A549 (cell line): ENCODE measurements around the gene KLHDC8A.

Experiments used
- CHD4 ChIP-seq: fragments of 200-600 bp; sonication (generic); IDR thresholded peaks from 2 replicates; pipeline ENCODE4 v1.6.1; 2016; ENCODE audit warnings: antibody characterized with exemption, mild to moderate bottlenecking, borderline replicate concordance
- MAZ ChIP-seq: fragments of 150-350 bp; IDR thresholded peaks from 2 replicates; pipeline ENCODE4 v1.6.1; 2014; ENCODE audit warnings: antibody characterized with exemption, low read depth, low read length, borderline replicate concordance
- NR3C1 ChIP-seq: fragments of >200 bp; sonication (Bioruptor Twin); formaldehyde crosslinking; IDR thresholded peaks from 3 replicates; pipeline ENCODE4 v1.6.1; 2017
- POLR2A ChIP-seq: IDR thresholded peaks from 2 replicates; pipeline ENCODE4 v1.6.1; 2012; ENCODE audit warnings: mild to moderate bottlenecking, low read length
- RAD21 ChIP-seq, 2 experiments: fragments of >200 bp in 1 of 2; sonication (Bioruptor Twin) in 1 of 2; formaldehyde crosslinking in 1 of 2; IDR thresholded peaks in 1 of 2; conservative IDR thresholded peaks in 1 of 2; 2 replicates in 1 of 2; 3 replicates in 1 of 2; pipeline ENCODE4 v1.6.1; 2012 to 2018; ENCODE audit warnings: inconsistent platforms in 1 of 2
- RCOR1 ChIP-seq: fragments of 150-350 bp; IDR thresholded peaks from 2 replicates; pipeline ENCODE4 v1.6.1; 2014; ENCODE audit warnings: antibody characterized with exemption, low read length, low read depth
- TFCP2L1 ChIP-seq: fragments of 250-450 bp; sonication (Bioruptor Pico); IDR thresholded peaks from 2 replicates; pipeline ENCODE4 v1.5.0; 2021; ENCODE audit warnings: mild to moderate bottlenecking
- TF ChIP-seq, protein P1 (sequence below): IDR thresholded peaks from 2 replicates; pipeline ENCODE4 v1.6.1; 2012
- TF ChIP-seq, protein P2 (sequence below): fragments of >200 bp; sonication (Bioruptor Twin); formaldehyde crosslinking; IDR thresholded peaks from 3 replicates; pipeline ENCODE4 v1.5.1; 2016

DNA sequence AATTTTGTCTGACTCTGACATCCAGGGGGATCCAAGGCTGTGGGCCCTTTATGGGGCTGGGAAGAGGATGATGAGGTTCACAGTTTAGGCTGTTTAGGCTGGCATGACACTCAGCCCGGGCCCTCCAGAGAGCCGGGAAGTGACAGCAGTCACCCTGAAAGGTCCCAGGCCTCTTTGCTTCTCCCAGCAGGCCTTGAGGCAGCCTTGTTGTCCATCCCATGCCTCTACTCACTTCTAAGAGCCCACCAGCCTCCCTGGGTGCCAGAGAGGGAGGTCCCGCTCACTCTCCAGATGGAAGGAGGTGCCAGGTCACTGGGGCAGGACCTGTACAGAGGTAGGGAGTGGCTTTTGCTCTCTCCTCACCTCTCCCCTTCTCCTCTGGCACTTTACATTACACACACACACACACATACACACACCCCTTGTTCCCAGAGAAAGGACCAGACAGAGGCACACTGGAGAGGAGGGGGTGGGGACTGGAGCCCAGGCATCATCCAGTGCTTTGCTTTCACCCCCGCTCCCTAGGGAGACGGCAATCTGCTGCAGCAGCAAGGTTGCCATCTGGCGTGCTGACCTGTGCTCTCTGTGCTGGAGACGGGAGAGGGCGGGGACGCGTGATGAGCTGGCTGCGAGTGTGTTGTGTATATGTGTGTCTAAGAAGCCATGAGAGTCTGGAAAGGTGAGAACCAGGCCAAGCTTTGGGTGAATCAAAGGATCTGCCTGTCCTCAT is 4.6 kb downstream of the KLHDC8A start:
- no peak for TF ChIP-seq CHD4
- no peak for TF ChIP-seq RCOR1
- TF ChIP-seq, protein P1, sequence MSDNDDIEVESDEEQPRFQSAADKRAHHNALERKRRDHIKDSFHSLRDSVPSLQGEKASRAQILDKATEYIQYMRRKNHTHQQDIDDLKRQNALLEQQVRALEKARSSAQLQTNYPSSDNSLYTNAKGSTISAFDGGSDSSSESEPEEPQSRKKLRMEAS, result no peak
- no peak for TF ChIP-seq MAZ
- TF ChIP-seq, protein P2, sequence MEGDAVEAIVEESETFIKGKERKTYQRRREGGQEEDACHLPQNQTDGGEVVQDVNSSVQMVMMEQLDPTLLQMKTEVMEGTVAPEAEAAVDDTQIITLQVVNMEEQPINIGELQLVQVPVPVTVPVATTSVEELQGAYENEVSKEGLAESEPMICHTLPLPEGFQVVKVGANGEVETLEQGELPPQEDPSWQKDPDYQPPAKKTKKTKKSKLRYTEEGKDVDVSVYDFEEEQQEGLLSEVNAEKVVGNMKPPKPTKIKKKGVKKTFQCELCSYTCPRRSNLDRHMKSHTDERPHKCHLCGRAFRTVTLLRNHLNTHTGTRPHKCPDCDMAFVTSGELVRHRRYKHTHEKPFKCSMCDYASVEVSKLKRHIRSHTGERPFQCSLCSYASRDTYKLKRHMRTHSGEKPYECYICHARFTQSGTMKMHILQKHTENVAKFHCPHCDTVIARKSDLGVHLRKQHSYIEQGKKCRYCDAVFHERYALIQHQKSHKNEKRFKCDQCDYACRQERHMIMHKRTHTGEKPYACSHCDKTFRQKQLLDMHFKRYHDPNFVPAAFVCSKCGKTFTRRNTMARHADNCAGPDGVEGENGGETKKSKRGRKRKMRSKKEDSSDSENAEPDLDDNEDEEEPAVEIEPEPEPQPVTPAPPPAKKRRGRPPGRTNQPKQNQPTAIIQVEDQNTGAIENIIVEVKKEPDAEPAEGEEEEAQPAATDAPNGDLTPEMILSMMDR, result no peak
- no peak for TF ChIP-seq TFCP2L1
- no peak for TF ChIP-seq NR3C1
- TF ChIP-seq RAD21 (conservative IDR thresholded peaks at IDR 0.05 in 1 of 2, IDR thresholded peaks at IDR 0.05 in 1 of 2), result no peak
- no peak for TF ChIP-seq POLR2A
